K562 (cell line): ENCODE results near the gene ADIPOR1. TPM values are rescaled to one million over a fixed set of nuclear protein-coding genes. Genes with fewer than 3 reads are reported as not detected.
A peak's percentile ranks its signal among the peaks of the same experiment; 100 is the strongest.

ENCODE experiments used
- BCOR ChIP-seq: fragments of 450-650 bp; IDR thresholded peaks from 2 replicates; pipeline ENCODE4 v1.6.1; 2016
- CBX3 ChIP-seq, 2 experiments: IDR thresholded peaks; 1 replicate in 1 of 2; 2 replicates in 1 of 2; pipeline ENCODE4 v1.6.1; 2012; ENCODE audit warnings: inconsistent platforms in 2 of 2, low read length in 2 of 2, borderline replicate concordance in 1 of 2, control low read depth in 1 of 2
- CC2D1A ChIP-seq: fragments of 450-650 bp; IDR thresholded peaks from 2 replicates; pipeline ENCODE4 v1.6.1; 2017; ENCODE audit warnings: mild to moderate bottlenecking
- DMBX1 ChIP-seq: fragments of 250-450 bp; sonication (Bioruptor Pico); IDR thresholded peaks from 2 replicates; pipeline ENCODE4 v1.8.0; 2022; ENCODE audit warnings: inconsistent platforms, mild to moderate bottlenecking, moderate library complexity, borderline replicate concordance
- FOXJ2 ChIP-seq: fragments of 200-800 bp; sonication (Bioruptor generic); IDR thresholded peaks from 2 replicates; pipeline ENCODE4 v1.6.1; 2016; ENCODE audit warnings: missing genetic modification characterization, missing compliant biosample characterization
- HDAC1 ChIP-seq, 2 experiments: fragments of 450-650 bp; IDR thresholded peaks; 2 replicates each; pipeline ENCODE4 v1.6.1; 2016 to 2017; ENCODE audit warnings: inconsistent platforms in 1 of 2, mild to moderate bottlenecking in 1 of 2, moderate library complexity in 1 of 2
- HDAC3 ChIP-seq: fragments of 450-650 bp; IDR thresholded peaks from 2 replicates; pipeline ENCODE4 v1.6.1; 2018; ENCODE audit warnings: borderline replicate concordance, mild to moderate bottlenecking, moderate library complexity; ENCODE audit not compliant: partially characterized antibody
- JUND ChIP-seq, 2 experiments: IDR thresholded peaks; 2 replicates in 1 of 2; 3 replicates in 1 of 2; pipeline ENCODE4 v1.6.1; 2011; ENCODE audit warnings: borderline replicate concordance in 2 of 2, low read depth in 2 of 2, low read length in 2 of 2, improper control_type of control experiment in 1 of 2, missing biosample characterization in 1 of 2, missing genetic modification characterization in 1 of 2, missing genetic modification reagents in 1 of 2
- KHSRP ChIP-seq: fragments of 450-650 bp; IDR thresholded peaks from 2 replicates; pipeline ENCODE4 v1.6.1; 2017
- LCOR ChIP-seq: sonication (generic); formaldehyde crosslinking; IDR thresholded peaks from 2 replicates; pipeline ENCODE4 v1.8.0; 2022; ENCODE audit warnings: mild to moderate bottlenecking, missing genetic modification reagents
- MAZ ChIP-seq, 2 experiments: fragments of 450-650 bp in 1 of 2; sonication (generic) in 1 of 2; formaldehyde crosslinking; IDR thresholded peaks in 1 of 2; conservative IDR thresholded peaks in 1 of 2; 2 replicates each; pipeline versions ENCODE4 v1.4.0 to v1.5.0; 2020; ENCODE audit warnings: mild to moderate bottlenecking in 1 of 2, missing genetic modification reagents in 1 of 2
- NCOA1 ChIP-seq: fragments of 450-650 bp; IDR thresholded peaks from 2 replicates; pipeline ENCODE4 v1.6.1; 2016; ENCODE audit warnings: low read depth
- PHF20 ChIP-seq: fragments of 450-650 bp; IDR thresholded peaks from 2 replicates; pipeline ENCODE4 v1.6.1; 2018; ENCODE audit not compliant: partially characterized antibody
- POLR2AphosphoS5 ChIP-seq: IDR thresholded peaks from 2 replicates; pipeline ENCODE4 v1.6.1; 2011; ENCODE audit warnings: mild to moderate bottlenecking, low read depth, low read length, moderate library complexity; ENCODE audit not compliant: control insufficient read depth, insufficient read depth
- SMARCB1 ChIP-seq: IDR thresholded peaks from 2 replicates; pipeline ENCODE4 v1.6.1; 2011; ENCODE audit warnings: improper control_type of control experiment, low read depth; ENCODE audit not compliant: insufficient read length
- SMARCC2 ChIP-seq: fragments of 450-650 bp; IDR thresholded peaks from 2 replicates; pipeline ENCODE4 v1.6.1; 2017; ENCODE audit warnings: antibody characterized with exemption, moderate library complexity, mild to moderate bottlenecking, low read depth
- SNRNP70 ChIP-seq: fragments of 200-400 bp; formaldehyde crosslinking; optimal IDR thresholded peaks from 2 replicates; pipeline ENCODE3; 2017; ENCODE audit warnings: low read depth, low read length
- TBL1XR1 ChIP-seq, 2 experiments: IDR thresholded peaks; 2 replicates each; pipeline ENCODE4 v1.6.1; 2012; ENCODE audit warnings: improper control_type of control experiment in 2 of 2, low read length in 2 of 2, mild to moderate bottlenecking in 1 of 2
- ZBTB9 ChIP-seq: fragments of 450-650 bp; formaldehyde crosslinking; IDR thresholded peaks from 2 replicates; pipeline ENCODE4 v1.4.0; 2020; ENCODE audit warnings: mild to moderate bottlenecking, moderate library complexity
- ZFP30 ChIP-seq: fragments of 250-450 bp; sonication (Bioruptor Pico); IDR thresholded peaks from 2 replicates; pipeline ENCODE4 v1.8.0; 2022; ENCODE audit warnings: moderate library complexity, mild to moderate bottlenecking, inconsistent platforms, borderline replicate concordance
- ZNF644 ChIP-seq: fragments of 200-800 bp; sonication (Bioruptor generic); IDR thresholded peaks from 2 replicates; pipeline ENCODE4 v1.6.1; 2016; ENCODE audit warnings: low read depth, missing genetic modification characterization, missing compliant biosample characterization
- ZNF76 ChIP-seq: fragments of 250-450 bp; sonication (Bioruptor Pico); IDR thresholded peaks from 2 replicates; pipeline ENCODE4 v1.4.0; 2020; ENCODE audit warnings: mild to moderate bottlenecking, moderate library complexity, borderline replicate concordance
- polyA plus RNA-seq, 8 experiments: library from polyadenylated mRNA; depleted of rRNA in 4 of 8; stranded (reverse) in 5 of 8; unstranded in 3 of 8; fragments of >200 nt; fragmentation: Nextera tagmentation in 2 of 8; fragmentation: Illumina TruSeq in 1 of 8; extraction: Ambion mirVana in 2 of 8; extraction: Trizol in 1 of 8; gene quantifications; 2 replicates each; pipeline versions ENCODE4 v1.2.1 to v1.2.3, GENCODE V29; 2011 to 2014; ENCODE audit warnings: inconsistent platforms in 1 of 8, missing spikeins in 1 of 8
- total RNA-seq, 7 experiments: library from RNA; depleted of rRNA in 6 of 7; stranded (reverse); fragments of >200 nt in 6 of 7; fragmentation: Illumina TruSeq in 2 of 7; extraction: Trizol in 2 of 7; gene quantifications; 2 replicates each; pipeline versions ENCODE4 v1.2.1 to v1.2.3, GENCODE V29; 2011 to 2021; ENCODE audit warnings: low replicate concordance in 1 of 7
- TF ChIP-seq, protein P1 (sequence below): fragments of 200-400 bp; formaldehyde crosslinking; IDR thresholded peaks from 2 replicates; pipeline ENCODE4 v1.6.1; 2017; ENCODE audit warnings: mild to moderate bottlenecking, low read depth, low read length, moderate library complexity
- TF ChIP-seq, protein P2 (sequence below): fragments of 450-650 bp; IDR thresholded peaks from 2 replicates; pipeline ENCODE4 v1.6.1; 2016; ENCODE audit warnings: antibody characterized with exemption

ADIPOR1 gene
- total and polyA plus RNA-seq, 9 of the 15 experiments (the other 6 are each of a cell fraction or from before 2014, with no cell fraction given), result 29.0 to 217 (median 100) TPM

DNA sequence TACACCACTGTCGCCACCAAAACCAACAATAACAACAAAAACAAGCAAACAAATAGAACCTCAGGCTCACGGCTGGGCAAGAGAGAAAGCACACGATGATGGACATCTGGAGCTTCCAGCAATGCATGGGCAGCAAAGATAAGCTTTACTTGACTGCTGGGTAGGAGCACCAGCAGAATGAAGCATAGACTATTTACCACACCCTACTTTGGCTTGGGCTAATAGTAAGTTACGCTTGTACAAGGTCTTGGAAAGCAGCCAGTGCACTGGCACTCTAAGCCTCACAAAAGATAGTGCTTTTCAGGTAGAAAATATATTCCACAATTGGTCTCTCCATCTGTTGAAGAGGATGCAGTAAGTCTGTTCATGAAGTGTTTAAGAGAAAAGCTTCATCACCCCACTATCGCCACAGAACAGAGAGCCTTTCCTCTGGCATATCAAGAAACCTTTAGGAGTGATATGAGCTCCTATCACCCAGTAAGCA lies 13.6 kb downstream of the ADIPOR1 start (continued):
- TF ChIP-seq FOXJ2 (tag) (peak; percentile 49; the same call in 1 of the 2 replicates), DMBX1 (CRISPR knock-in tag) (peak; percentile 70; the same call in 1 of the 2 replicates), ZFP30 (no peak), SMARCB1 (peak; percentile 74), MAZ (CRISPR knock-in tag; conservative IDR thresholded peaks at IDR 0.05 in 1 of 2, IDR thresholded peaks at IDR 0.05 in 1 of 2) (peak in 1 of 2 experiments; percentile 58; a peak in 2 of 4 replicates), CBX3 (IDR thresholded peaks at IDR 0.05; ENCODE audit: borderline replicate concordance in 1 of 2, low read length in 2 of 2) (peak in 1 of 2 experiments; percentile 73; a peak in 2 of 3 replicates), ZNF644 (tag) (0 out of 2 replicates have a peak, but pooled peaks have one; percentile 54), NCOA1 (peak; percentile 43; the same call in 1 of the 2 replicates), SMARCC2 (peak; percentile 89), POLR2AphosphoS5 (peak; percentile 93), JUND (IDR thresholded peaks at IDR 0.05; ENCODE audit: borderline replicate concordance, low read depth, low read length) (peak; percentile 56; the same call in 1 of the 2 replicates), JUND (tag; IDR thresholded peaks at IDR 0.05; ENCODE audit: borderline replicate concordance, low read depth, low read length) (peak; percentile 73; the same call in 2 of the 3 replicates), SNRNP70 (no peak), ZNF76 (CRISPR knock-in tag) (no peak), KHSRP (peak; percentile 39; the same call in 1 of the 2 replicates), CC2D1A (peak; percentile 86; the same call in 1 of the 2 replicates), PHF20 (no peak), TBL1XR1 (IDR thresholded peaks at IDR 0.05; ENCODE audit: low read length in 2 of 2) (peak; percentile 46 to 80; a peak in 2 of 4 replicates), HDAC1 (IDR thresholded peaks at IDR 0.05) (peak; percentile 13 to 75; a peak in 3 of 4 replicates), HDAC3 (peak; percentile 66), BCOR (peak; percentile 65), ZBTB9 (peak; percentile 81), LCOR (CRISPR knock-in tag) (peak; percentile 61; the same call in 1 of the 2 replicates)
- TF ChIP-seq, protein P1, sequence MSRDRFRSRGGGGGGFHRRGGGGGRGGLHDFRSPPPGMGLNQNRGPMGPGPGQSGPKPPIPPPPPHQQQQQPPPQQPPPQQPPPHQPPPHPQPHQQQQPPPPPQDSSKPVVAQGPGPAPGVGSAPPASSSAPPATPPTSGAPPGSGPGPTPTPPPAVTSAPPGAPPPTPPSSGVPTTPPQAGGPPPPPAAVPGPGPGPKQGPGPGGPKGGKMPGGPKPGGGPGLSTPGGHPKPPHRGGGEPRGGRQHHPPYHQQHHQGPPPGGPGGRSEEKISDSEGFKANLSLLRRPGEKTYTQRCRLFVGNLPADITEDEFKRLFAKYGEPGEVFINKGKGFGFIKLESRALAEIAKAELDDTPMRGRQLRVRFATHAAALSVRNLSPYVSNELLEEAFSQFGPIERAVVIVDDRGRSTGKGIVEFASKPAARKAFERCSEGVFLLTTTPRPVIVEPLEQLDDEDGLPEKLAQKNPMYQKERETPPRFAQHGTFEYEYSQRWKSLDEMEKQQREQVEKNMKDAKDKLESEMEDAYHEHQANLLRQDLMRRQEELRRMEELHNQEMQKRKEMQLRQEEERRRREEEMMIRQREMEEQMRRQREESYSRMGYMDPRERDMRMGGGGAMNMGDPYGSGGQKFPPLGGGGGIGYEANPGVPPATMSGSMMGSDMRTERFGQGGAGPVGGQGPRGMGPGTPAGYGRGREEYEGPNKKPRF, result no peak
- TF ChIP-seq, protein P2, sequence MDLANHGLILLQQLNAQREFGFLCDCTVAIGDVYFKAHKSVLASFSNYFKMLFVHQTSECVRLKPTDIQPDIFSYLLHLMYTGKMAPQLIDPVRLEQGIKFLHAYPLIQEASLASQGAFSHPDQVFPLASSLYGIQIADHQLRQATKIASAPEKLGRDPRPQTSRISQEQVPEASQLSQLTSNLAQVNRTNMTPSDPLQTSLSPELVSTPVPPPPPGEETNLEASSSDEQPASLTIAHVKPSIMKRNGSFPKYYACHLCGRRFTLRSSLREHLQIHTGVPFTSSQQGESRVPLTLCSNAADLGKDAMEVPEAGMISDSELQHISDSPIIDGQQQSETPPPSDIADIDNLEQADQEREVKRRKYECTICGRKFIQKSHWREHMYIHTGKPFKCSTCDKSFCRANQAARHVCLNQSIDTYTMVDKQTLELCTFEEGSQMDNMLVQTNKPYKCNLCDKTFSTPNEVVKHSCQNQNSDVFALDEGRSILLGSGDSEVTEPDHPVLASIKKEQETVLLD, result peak; percentile 72
